SU-DHL-6 (cell line): ENCODE results near the gene RIBC1.

ENCODE experiments used
- H2AFZ ChIP-seq: fragments of 200-600 bp; sonication (generic); 2 replicates; pipeline ENCODE4 v1.6.1; 2014; ENCODE audit warnings: low read depth, mild to moderate bottlenecking, moderate library complexity, mixed read lengths, antibody characterized with exemption, low read length; ENCODE audit not compliant: severe bottlenecking
- H3F3A ChIP-seq: fragments of 200-600 bp; shearing (Covaris generic); 2 replicates; pipeline ENCODE4 v1.6.0; 2016; ENCODE audit warnings: antibody characterized with exemption, mild to moderate bottlenecking; ENCODE audit not compliant: insufficient read depth
- H3K27ac ChIP-seq: fragments of 200-600 bp; sonication (generic); 2 replicates; pipeline ENCODE4 v1.5.1; 2016; ENCODE audit warnings: low read depth, mild to moderate bottlenecking, low read length, moderate library complexity, mixed read lengths
- H3K27me3 ChIP-seq: fragments of 200-600 bp; sonication (generic), shearing (Covaris generic); 2 replicates; pipeline ENCODE4 v1.6.0; 2014; ENCODE audit warnings: mild to moderate bottlenecking, low read length
- H3K36me3 ChIP-seq: fragments of 200-600 bp; sonication (generic); 2 replicates; pipeline ENCODE4 v1.6.1; 2014; ENCODE audit warnings: mild to moderate bottlenecking, low read length, mixed read lengths
- H3K4me2 ChIP-seq: fragments of 300-600, 200-600 bp; shearing (Covaris generic), sonication (generic); 2 replicates; pipeline ENCODE4 v1.6.0; 2014; ENCODE audit warnings: low read length, low read depth, mild to moderate bottlenecking; ENCODE audit not compliant: poor library complexity, severe bottlenecking
- H3K4me3 ChIP-seq: fragments of 200-600 bp; sonication (generic); 2 replicates; pipeline ENCODE4 v1.5.1; 2014; ENCODE audit warnings: antibody characterized with exemption, low read length, mild to moderate bottlenecking, mixed read lengths; ENCODE audit not compliant: insufficient read depth, poor library complexity, severe bottlenecking
- H3K79me2 ChIP-seq: fragments of 200-600 bp; sonication (generic); 2 replicates; pipeline ENCODE4 v1.6.1; 2014; ENCODE audit warnings: mild to moderate bottlenecking, low read length, moderate library complexity; ENCODE audit not compliant: insufficient read depth
- H3K9ac ChIP-seq: fragments of 200-600 bp; sonication (generic); 2 replicates; pipeline ENCODE4 v1.7.0; 2014; ENCODE audit warnings: mild to moderate bottlenecking, low read length
- H3K9me2 ChIP-seq: fragments of 200-600 bp; sonication (generic); replicated peaks from 2 replicates; pipeline ENCODE4 v1.6.1; 2014; ENCODE audit warnings: low read length; ENCODE audit not compliant: insufficient read depth
- H3K9me3 ChIP-seq: fragments of 200-600 bp; sonication (generic); 2 replicates; pipeline ENCODE4 v1.6.1; 2014; ENCODE audit warnings: low read length, mixed read lengths; ENCODE audit not compliant: insufficient read depth
- H4K20me1 ChIP-seq: fragments of 200-600 bp; sonication (generic); 2 replicates; pipeline ENCODE4 v1.6.1; 2014; ENCODE audit warnings: low read depth, mild to moderate bottlenecking, antibody characterized with exemption, low read length, moderate library complexity, mixed read lengths
- EZH2phosphoT487 ChIP-seq: fragments of 200-600 bp; sonication (generic), shearing (Covaris generic); conservative IDR thresholded peaks from 2 replicates; pipeline ENCODE4 v1.6.1; 2018; ENCODE audit warnings: mild to moderate bottlenecking, antibody characterized with exemption, low read length, moderate library complexity, mixed read lengths
- TF ChIP-seq, protein P1 (sequence below): fragments of 200-600 bp; sonication (generic); IDR thresholded peaks from one replicate; pipeline ENCODE4 v1.5.1; 2017; ENCODE audit warnings: antibody characterized with exemption, mild to moderate bottlenecking, low read length, moderate library complexity; ENCODE audit not compliant: insufficient read depth, poor library complexity, severe bottlenecking

RIBC1 gene

DNA sequence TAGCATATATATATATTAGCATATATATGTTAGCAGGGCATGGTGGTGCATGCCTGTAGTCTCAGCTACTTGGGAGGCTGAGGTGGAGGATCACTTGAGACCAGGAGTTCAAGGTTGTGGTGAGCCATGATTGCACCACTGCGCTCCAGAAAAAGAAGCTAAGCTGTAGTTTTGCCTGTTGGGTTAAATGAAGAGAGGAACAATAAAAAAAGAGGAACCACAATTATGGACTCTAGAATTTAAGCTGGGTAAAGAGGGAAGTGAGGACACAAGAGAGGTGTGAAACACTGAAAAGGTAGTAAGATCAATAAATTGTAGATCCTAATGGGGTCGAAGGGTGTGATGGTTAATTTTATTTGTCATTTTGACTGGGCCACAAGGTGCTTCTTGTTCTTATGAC, 52.0 kb downstream of the RIBC1 start:
- H3K27me3 ChIP-seq = no peaks in the 10 kb centered on the region
- H3K4me3 ChIP-seq = no peak overlapping the region
- H2AFZ ChIP-seq = no peak overlapping the region
- H3K9me3 ChIP-seq = no peaks in the 10 kb centered on the region
- H3K79me2 ChIP-seq = no peaks in the 10 kb centered on the region
- H3K36me3 ChIP-seq = no peaks in the 10 kb centered on the region
- no peak overlapping the region for H3K9ac ChIP-seq
- TF ChIP-seq, protein P1, sequence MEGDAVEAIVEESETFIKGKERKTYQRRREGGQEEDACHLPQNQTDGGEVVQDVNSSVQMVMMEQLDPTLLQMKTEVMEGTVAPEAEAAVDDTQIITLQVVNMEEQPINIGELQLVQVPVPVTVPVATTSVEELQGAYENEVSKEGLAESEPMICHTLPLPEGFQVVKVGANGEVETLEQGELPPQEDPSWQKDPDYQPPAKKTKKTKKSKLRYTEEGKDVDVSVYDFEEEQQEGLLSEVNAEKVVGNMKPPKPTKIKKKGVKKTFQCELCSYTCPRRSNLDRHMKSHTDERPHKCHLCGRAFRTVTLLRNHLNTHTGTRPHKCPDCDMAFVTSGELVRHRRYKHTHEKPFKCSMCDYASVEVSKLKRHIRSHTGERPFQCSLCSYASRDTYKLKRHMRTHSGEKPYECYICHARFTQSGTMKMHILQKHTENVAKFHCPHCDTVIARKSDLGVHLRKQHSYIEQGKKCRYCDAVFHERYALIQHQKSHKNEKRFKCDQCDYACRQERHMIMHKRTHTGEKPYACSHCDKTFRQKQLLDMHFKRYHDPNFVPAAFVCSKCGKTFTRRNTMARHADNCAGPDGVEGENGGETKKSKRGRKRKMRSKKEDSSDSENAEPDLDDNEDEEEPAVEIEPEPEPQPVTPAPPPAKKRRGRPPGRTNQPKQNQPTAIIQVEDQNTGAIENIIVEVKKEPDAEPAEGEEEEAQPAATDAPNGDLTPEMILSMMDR = no peak
- no peaks in the 10 kb centered on the region for H4K20me1 ChIP-seq
- H3K4me2 ChIP-seq = no peak overlapping the region
- H3K9me2 ChIP-seq = no peaks in the 10 kb centered on the region
- H3F3A ChIP-seq = no peaks in the 10 kb centered on the region
- no peak overlapping the region for H3K27ac ChIP-seq

DNA sequence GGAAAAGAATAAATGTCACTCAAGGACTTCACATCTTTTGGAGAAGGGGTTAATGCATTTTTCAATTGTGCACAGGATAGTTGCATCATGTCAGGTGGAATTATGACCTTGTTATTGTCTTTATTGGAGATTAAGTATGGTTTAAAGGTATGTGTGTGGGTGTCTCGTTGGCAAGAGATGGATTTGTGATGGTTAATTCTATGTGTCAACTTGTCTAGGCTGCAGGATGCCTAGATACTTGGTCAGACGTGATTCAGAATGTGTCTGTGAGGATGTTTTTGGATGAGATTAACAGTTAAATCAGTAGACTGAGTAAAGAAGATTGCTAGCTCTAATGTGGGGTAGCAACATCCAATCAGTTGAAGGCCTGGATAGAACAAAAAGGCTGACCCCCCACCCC, 53.7 kb downstream of the RIBC1 start:
- TF ChIP-seq EZH2phosphoT487 = no peak
- TF ChIP-seq, protein P1 = no peak
- Histone ChIP-seq H3K36me3 (no peaks in the 10 kb centered on the region), H3K9me2 (no peaks in the 10 kb centered on the region), H3K4me2 (no peak overlapping the region), H4K20me1 (no peaks in the 10 kb centered on the region), H3K79me2 (no peaks in the 10 kb centered on the region), H3F3A (no peaks in the 10 kb centered on the region), H3K9me3 (no peaks in the 10 kb centered on the region), H3K27me3 (no peaks in the 10 kb centered on the region), H3K9ac (no peak overlapping the region), H3K27ac (no peak overlapping the region), H2AFZ (no peak overlapping the region), H3K4me3 (no peak overlapping the region)

DNA sequence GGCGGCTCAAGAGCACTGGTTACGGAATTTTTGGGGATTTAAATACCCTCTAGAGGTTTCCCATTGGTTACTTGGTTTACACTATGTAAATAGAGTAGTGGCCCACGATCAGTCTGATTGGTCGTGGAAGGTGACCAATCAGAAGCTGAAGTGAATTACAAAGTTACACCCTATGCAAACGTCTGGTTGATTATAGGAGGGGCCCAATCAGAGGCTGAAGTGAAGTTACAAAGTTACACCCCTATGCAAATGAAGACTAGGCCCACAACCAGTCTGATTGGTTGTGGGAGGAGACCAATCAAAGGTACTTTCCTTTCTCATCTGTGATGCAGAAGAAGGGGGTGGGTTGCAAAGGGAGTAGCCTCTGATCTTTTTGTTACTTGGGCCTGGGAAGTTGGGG, 56.6 kb downstream of the RIBC1 start:
- Histone ChIP-seq H2AFZ (no peak overlapping the region), H3K36me3 (no peaks in the 10 kb centered on the region), H3F3A (no peaks in the 10 kb centered on the region), H3K4me3 (no peak overlapping the region), H4K20me1 (no peaks in the 10 kb centered on the region), H3K9me3 (no peaks in the 10 kb centered on the region), H3K4me2 (no peak overlapping the region), H3K27ac (no peak overlapping the region), H3K79me2 (no peaks in the 10 kb centered on the region), H3K9me2 (no peaks in the 10 kb centered on the region), H3K9ac (no peak overlapping the region), H3K27me3 (no peaks in the 10 kb centered on the region)
- no peak for TF ChIP-seq EZH2phosphoT487
- TF ChIP-seq, protein P1 = no peak
